ENCODE results near the gene GARIN5B. TPM values are rescaled to one million over a fixed set of nuclear protein-coding genes. Genes with fewer than 3 reads are reported as not detected.

The GARIN5B gene
- total RNA-seq, 1 experiment from 2014 or later, result not detected

- ChIA-PET CTCF (no interaction called here), POLR2A (no interaction called here)
- Histone ChIP-seq H3K27me3 (replicated peaks; ENCODE audit: control insufficient read depth, insufficient read depth, low read length) (no peaks in the 10 kb centered on the region), H3K4me3 (ENCODE audit: low read depth, low read length) (no peak overlapping the region), H3K36me3 (ENCODE audit: control insufficient read depth, insufficient read depth, low read length) (peaks cover 3% of the 10 kb centered on the region; the same call in 1 of the 2 replicates), H3K9me3 (no peaks in the 10 kb centered on the region), H3K4me1 (peaks cover 10% of the 10 kb centered on the region; the same call in 1 of the 2 replicates)
- no peaks in the 10 kb centered on the region for H3K27me3 Mint-ChIP-seq (ENCODE audit: insufficient read depth, unreplicated experiment)
- peaks cover 7% of the 10 kb centered on the region for H3K4me1 Mint-ChIP-seq (ENCODE audit: low read depth, unreplicated experiment)
- BruUV-seq (replicated peaks), result no TSS peak
- H3K9me3 Mint-ChIP-seq (ENCODE audit: unreplicated experiment), result no peaks in the 10 kb centered on the region
- TF ChIP-seq CTCF (IDR thresholded peaks at IDR 0.05; ENCODE audit: insufficient read depth in 1 of 2, low read depth in 1 of 2, low read length in 1 of 2, severe bottlenecking in 1 of 2, unreplicated experiment in 1 of 2), result no peak
- no peak overlapping the region for H3K27ac Mint-ChIP-seq (ENCODE audit: unreplicated experiment)
- DNase-seq, result peak in 1 of 2 experiments; percentile 33
- intact Hi-C loops (cut with micrococcal nuclease; ENCODE audit: unreplicated experiment), result no loop called here
- H3K36me3 Mint-ChIP-seq (ENCODE audit: insufficient read depth, unreplicated experiment), result peaks cover 29% of the 10 kb centered on the region
- no peak overlapping the region for H3K4me3 Mint-ChIP-seq (ENCODE audit: unreplicated experiment)
Measured at GRCh38 chr19:55344444-55344843, 18.6 kb downstream of the GARIN5B start.

- peak in 1 of 2 experiments; percentile 31 for DNase-seq
- H3K27ac Mint-ChIP-seq (ENCODE audit: unreplicated experiment), result peak overlapping the region; percentile 95
- H3K4me3 Mint-ChIP-seq (ENCODE audit: unreplicated experiment), result peak overlapping the region; percentile 91
- POLR2A ChIA-PET, result no interaction called here
- intact Hi-C loops (cut with micrococcal nuclease; ENCODE audit: unreplicated experiment), result no loop called here
- H3K9me3 Mint-ChIP-seq (ENCODE audit: unreplicated experiment), result no peaks in the 10 kb centered on the region
- H3K36me3 Mint-ChIP-seq (ENCODE audit: insufficient read depth, unreplicated experiment), result peaks cover 41% of the 10 kb centered on the region
- H3K27me3 ChIP-seq (replicated peaks; ENCODE audit: control insufficient read depth, insufficient read depth, low read length), result no peaks in the 10 kb centered on the region
- peaks cover 10% of the 10 kb centered on the region; the same call in 1 of the 2 replicates for H3K4me1 ChIP-seq
- peak overlapping the region; percentile 67 for H3K4me3 ChIP-seq (ENCODE audit: low read depth, low read length)
- CTCF ChIA-PET, result no interaction called here
- TSS peak; percentile 48 for BruUV-seq (replicated peaks)
- peaks cover 14% of the 10 kb centered on the region for H3K4me1 Mint-ChIP-seq (ENCODE audit: low read depth, unreplicated experiment)
- TF ChIP-seq CTCF (IDR thresholded peaks at IDR 0.05; ENCODE audit: insufficient read depth in 1 of 2, low read depth in 1 of 2, low read length in 1 of 2, severe bottlenecking in 1 of 2, unreplicated experiment in 1 of 2), result no peak
- H3K27me3 Mint-ChIP-seq (ENCODE audit: insufficient read depth, unreplicated experiment), result no peaks in the 10 kb centered on the region
- peaks cover 3% of the 10 kb centered on the region; the same call in 1 of the 2 replicates for H3K36me3 ChIP-seq (ENCODE audit: control insufficient read depth, insufficient read depth, low read length)
- H3K9me3 ChIP-seq, result no peaks in the 10 kb centered on the region
Measured at GRCh38 chr19:55341595-55342531, 21.2 kb downstream of the GARIN5B start.

DNA sequence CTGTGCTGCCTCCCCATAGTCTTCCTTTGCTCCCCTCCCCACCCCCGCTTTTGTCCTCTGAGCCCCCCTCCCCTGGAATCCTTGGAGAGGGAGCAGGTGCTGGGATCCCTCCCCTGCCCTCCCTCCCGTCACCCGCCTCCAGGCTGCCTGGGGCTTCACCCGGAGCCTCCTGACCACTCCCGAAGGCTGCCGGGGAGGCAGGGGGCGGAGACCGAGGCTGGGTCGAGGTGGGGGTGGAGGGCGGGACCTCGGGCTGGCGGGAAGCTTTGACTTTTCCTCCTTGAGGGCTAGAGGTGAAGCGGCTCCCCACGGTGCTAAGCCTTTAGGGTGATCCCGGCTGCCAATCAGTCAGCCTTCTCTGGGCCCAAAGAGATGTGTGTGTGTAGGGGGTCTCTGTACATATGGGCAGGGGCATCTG is 21.9 kb downstream of the GARIN5B start:
- TF ChIP-seq CTCF (IDR thresholded peaks at IDR 0.05; ENCODE audit: insufficient read depth in 1 of 2, low read depth in 1 of 2, low read length in 1 of 2, severe bottlenecking in 1 of 2, unreplicated experiment in 1 of 2), result no peak
- peak overlapping the region; percentile 91 for H3K4me3 Mint-ChIP-seq (ENCODE audit: unreplicated experiment)
- Histone ChIP-seq H3K4me1 (peaks cover 10% of the 10 kb centered on the region; the same call in 1 of the 2 replicates), H3K4me3 (ENCODE audit: low read depth, low read length) (peak overlapping the region; percentile 67), H3K36me3 (ENCODE audit: control insufficient read depth, insufficient read depth, low read length) (peaks cover 3% of the 10 kb centered on the region; the same call in 1 of the 2 replicates), H3K27me3 (replicated peaks; ENCODE audit: control insufficient read depth, insufficient read depth, low read length) (no peaks in the 10 kb centered on the region), H3K9me3 (no peaks in the 10 kb centered on the region)
- ChIA-PET POLR2A (no interaction called here), CTCF (no interaction called here)
- H3K36me3 Mint-ChIP-seq (ENCODE audit: insufficient read depth, unreplicated experiment), result peaks cover 41% of the 10 kb centered on the region
- no peaks in the 10 kb centered on the region for H3K9me3 Mint-ChIP-seq (ENCODE audit: unreplicated experiment)
- H3K27me3 Mint-ChIP-seq (ENCODE audit: insufficient read depth, unreplicated experiment), result no peaks in the 10 kb centered on the region
- DNase-seq, result peak; percentile 84 to 87
- peaks cover 14% of the 10 kb centered on the region for H3K4me1 Mint-ChIP-seq (ENCODE audit: low read depth, unreplicated experiment)
- intact Hi-C loops (cut with micrococcal nuclease; ENCODE audit: unreplicated experiment), result no loop called here
- BruUV-seq (replicated peaks), result no TSS peak
- H3K27ac Mint-ChIP-seq (ENCODE audit: unreplicated experiment), result peak overlapping the region; percentile 95

Measured in Caco-2 (cell line).